ENCODE measurements around the gene TEX2.
"Not testable (repeated sequence)": the region's sequence is repeated elsewhere in the genome, so short reads cannot be mapped to it uniquely, and the experiment has no call there.

The TEX2 gene

DNA sequence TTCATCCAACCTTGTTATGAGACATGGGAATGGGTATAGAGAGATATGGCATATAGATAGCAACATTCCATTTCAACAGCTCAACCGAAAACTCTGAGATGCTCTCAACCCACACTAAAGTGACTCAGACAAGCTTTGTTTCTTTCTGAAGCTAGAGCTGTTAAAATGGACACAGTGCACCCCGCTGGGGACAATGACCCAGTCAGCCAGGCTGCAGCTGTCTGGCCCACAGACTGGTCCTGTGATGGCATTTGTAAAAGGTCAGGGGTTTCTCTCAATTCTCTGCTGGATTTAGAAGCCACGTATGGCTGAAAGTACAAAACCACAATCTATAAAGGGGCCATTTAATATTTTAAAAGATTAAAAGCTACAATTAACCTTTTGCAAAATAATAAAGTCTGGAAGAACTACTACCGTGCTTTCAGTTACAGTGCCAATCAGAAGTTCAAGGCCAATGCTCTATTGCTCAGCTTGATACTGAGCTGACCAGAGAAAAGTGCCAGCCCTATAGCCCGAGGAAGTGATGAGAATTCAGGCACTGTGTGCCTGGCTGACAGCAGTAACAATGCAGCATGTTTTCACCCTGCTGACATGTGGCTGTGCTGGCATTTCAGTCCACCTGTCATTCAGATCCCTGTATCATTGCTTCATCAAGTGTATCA lies 60.2 kb downstream of the TEX2 start:
- Mint-ChIP-seq H3K27me3 (no peaks in the 10 kb centered on the region), H3K9me3 (no peaks in the 10 kb centered on the region), H3K4me3 (no peak overlapping the region), H3K27ac (no peak overlapping the region), H3K4me1 (peaks cover 5% of the 10 kb centered on the region), H3K36me3 (no peaks in the 10 kb centered on the region)
- DNase-seq (ENCODE audit: low spot score in 2 of 2): no peak
- no peak for ATAC-seq (ENCODE audit: low read depth)

DNA sequence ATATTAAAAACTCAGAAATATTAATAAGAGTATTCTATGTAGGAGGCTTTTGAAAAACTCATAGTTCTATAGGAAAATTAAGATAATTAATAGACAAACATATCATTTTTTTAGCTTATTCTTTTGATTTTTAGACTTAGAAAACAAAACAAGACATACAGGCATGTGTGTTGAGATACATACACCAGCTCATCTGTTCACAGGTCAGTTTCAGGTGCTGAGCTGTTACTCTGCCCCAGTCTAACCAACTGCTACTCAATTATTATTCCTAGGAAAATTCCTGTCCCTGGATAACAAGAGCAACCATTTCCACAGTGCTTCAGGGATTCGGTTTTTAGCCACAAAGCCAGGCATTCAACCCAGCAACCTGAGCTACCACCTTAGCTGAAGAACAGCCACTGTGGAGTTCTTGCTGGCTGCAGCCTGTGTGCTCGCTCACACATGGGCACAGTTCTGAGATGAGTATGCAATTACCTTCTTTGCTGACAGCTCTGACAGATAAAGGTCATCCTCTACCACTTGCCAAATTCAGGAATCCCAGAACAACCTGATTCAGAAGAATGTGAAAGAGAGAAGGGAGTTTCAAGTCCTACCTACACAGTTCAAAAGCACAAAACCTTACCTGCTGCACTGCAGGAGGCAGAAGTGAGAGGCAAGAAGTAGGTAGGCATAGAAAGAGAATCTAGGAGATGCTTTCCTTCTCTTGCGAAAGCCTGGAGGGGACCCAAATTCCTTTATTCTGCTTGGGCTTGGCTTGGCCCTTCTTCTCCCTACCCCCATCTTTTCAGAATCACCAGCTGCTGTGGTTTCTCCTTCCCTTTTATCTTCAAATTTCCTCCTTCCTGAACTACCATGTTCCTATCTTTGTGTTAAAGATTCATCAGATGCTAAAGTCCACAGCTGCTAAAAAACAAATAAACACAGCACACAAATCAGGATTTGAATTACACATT lies 62.7 kb downstream of the TEX2 start:
- H3K4me1 Mint-ChIP-seq: peaks cover 5% of the 10 kb centered on the region
- no peak for DNase-seq (ENCODE audit: low spot score in 2 of 2)
- no peaks in the 10 kb centered on the region for H3K27me3 Mint-ChIP-seq
- no peak overlapping the region for H3K27ac Mint-ChIP-seq
- peaks cover 4% of the 10 kb centered on the region for H3K36me3 Mint-ChIP-seq
- no peak overlapping the region for H3K4me3 Mint-ChIP-seq
- ATAC-seq (ENCODE audit: low read depth): no peak
- peaks cover 1% of the 10 kb centered on the region for H3K9me3 Mint-ChIP-seq

DNA sequence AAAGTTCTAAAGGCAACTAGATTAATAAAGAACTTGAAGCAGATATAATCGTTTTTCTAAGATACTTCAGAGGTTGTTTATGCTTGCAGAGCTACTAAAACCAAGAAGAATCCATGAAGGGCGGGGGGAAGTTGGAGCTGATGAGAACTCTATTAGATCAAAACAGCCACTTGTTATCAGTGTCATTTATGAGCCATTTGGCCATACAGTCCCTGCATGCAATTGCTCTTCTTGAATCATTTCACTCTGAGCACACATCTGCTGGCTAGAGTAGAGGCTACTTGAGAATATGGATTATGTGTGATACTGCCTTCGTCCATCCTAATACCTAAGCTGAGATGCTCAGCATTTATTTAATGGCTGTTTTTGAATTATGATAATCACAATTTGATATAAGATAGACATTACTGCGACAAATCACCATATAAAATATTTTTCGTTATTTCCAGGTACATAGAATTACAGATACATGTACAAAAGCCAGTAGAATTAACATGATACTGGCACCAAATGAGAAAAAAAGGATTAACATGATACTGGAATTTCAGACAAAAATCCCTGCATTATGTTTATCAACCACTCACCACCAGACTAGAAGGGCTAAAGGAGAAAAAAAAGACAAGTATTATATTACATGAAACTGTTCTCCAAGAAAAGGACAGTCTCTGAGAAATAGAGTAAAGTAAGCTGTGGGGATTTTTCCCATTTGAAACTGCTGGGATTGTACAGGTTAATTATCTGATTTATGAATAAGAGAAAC lies 64.5 kb downstream of the TEX2 start:
- peaks cover 5% of the 10 kb centered on the region for H3K4me1 Mint-ChIP-seq
- DNase-seq (ENCODE audit: low spot score in 2 of 2) (no peak), ATAC-seq (ENCODE audit: low read depth) (no peak)
- H3K9me3 Mint-ChIP-seq: peaks cover 1% of the 10 kb centered on the region
- H3K36me3 Mint-ChIP-seq: peaks cover 6% of the 10 kb centered on the region
- no peak overlapping the region for H3K27ac Mint-ChIP-seq
- no peaks in the 10 kb centered on the region for H3K27me3 Mint-ChIP-seq
- no peak overlapping the region for H3K4me3 Mint-ChIP-seq

DNA sequence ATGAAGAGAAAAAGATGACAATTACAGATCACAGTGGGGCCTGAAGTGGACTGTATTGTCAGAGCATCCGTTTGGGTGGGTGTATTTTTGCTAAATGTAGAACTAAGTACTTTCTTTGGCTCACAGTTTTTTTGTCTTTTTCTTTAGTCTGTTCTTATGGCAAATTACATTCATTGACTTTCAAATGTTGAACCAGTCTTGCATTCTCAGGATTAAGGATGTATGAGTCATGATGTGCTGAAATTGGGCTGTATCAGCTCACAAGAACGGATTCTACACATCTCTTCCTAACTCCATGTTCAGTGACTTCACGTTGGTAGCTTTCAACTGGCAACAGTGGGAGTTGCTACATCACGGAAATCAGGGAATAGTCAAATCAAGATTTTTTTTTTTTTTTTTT lies 66.5 kb downstream of the TEX2 start:
- DNase-seq (ENCODE audit: low spot score in 2 of 2) (no peak), ATAC-seq (ENCODE audit: low read depth) (no peak)
- Mint-ChIP-seq H3K36me3 (peaks cover 8% of the 10 kb centered on the region), H3K9me3 (peaks cover 1% of the 10 kb centered on the region), H3K27ac (no peak overlapping the region), H3K4me1 (peaks cover 5% of the 10 kb centered on the region), H3K27me3 (no peaks in the 10 kb centered on the region), H3K4me3 (no peak overlapping the region)

DNA sequence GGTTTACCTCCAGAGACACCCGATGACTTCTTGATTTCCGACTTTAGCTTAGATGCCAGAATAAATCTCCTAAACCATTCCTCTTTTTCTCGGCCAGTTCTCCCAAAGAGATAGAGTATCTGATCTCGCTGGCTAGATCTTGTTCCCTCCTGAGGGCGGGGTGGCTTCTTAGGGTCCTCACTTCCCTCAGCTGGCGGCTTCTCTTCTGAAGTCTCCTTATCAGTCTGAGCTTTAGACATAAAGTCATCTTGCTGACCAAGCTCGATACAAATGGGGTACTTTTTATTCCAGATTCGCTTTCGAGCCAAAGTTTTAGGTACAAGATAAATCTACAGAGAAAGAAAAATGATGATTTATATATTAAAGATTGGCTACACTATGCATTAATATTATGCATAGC lies 69.5 kb downstream of the TEX2 start:
- no peak overlapping the region for H3K27ac Mint-ChIP-seq

DNA sequence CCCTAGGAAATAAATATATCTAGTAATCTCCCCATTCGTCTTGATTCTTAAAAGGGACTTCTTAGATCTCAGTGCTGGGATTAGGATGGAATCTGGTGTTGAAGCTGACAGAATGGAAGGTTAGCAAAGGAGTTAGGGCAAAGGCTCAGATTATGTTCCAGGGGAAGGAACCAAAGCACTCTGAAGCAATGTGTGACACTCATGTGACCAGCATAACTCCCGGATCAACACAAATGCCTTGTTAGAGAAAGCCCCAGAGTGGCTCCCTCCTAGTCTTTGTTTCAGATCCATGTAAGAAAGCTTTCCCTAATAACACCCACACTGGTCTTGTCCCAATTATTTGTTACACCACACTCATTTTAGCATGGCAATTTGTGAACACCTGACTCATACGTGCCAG lies 70.5 kb downstream of the TEX2 start:
- peaks cover 9% of the 10 kb centered on the region for H3K36me3 Mint-ChIP-seq
- H3K4me1 Mint-ChIP-seq: no peaks in the 10 kb centered on the region
- H3K9me3 Mint-ChIP-seq: peaks cover 1% of the 10 kb centered on the region
- H3K4me3 Mint-ChIP-seq: no peak overlapping the region
- DNase-seq (ENCODE audit: low spot score in 2 of 2): no peak
- no peak for ATAC-seq (ENCODE audit: low read depth)
- H3K27me3 Mint-ChIP-seq: no peaks in the 10 kb centered on the region
- H3K27ac Mint-ChIP-seq: no peak overlapping the region

More for the DNA sequence above, 69.5 kb downstream of the TEX2 start:
- no peaks in the 10 kb centered on the region for H3K4me1 Mint-ChIP-seq
- ATAC-seq (ENCODE audit: low read depth) (no peak), DNase-seq (ENCODE audit: low spot score in 2 of 2) (no peak)
- H3K27me3 Mint-ChIP-seq: no peaks in the 10 kb centered on the region
- peaks cover 8% of the 10 kb centered on the region for H3K36me3 Mint-ChIP-seq
- H3K9me3 Mint-ChIP-seq: peaks cover 1% of the 10 kb centered on the region
- H3K4me3 Mint-ChIP-seq: no peak overlapping the region

DNA sequence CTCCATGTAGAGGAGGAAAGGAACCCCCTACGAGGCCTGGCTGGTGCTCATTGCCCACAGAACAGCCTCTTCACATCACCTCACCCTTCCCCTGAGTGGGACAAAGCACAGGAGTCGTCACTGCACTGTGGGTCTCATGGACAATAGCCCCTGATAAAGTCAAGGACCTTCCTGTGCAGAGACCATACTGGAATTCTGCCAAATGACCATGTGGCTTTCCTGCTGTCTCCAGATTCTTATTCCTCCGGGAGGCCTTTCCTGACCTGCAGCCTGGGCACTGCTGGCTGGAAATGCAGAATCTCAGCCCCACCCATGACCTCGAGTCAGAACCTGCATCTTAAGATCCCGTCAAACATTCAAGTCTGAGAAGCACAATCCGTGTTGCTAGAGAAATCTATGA lies 72.6 kb downstream of the TEX2 start:
- H3K27me3 Mint-ChIP-seq: no peaks in the 10 kb centered on the region
- no peak for ATAC-seq (ENCODE audit: low read depth)
- no peaks in the 10 kb centered on the region for H3K9me3 Mint-ChIP-seq
- H3K4me1 Mint-ChIP-seq: no peaks in the 10 kb centered on the region
- no peak for DNase-seq (ENCODE audit: low spot score in 2 of 2)
- no peak overlapping the region for H3K4me3 Mint-ChIP-seq
- H3K36me3 Mint-ChIP-seq: peaks cover 11% of the 10 kb centered on the region
- H3K27ac Mint-ChIP-seq: no peak overlapping the region

DNA sequence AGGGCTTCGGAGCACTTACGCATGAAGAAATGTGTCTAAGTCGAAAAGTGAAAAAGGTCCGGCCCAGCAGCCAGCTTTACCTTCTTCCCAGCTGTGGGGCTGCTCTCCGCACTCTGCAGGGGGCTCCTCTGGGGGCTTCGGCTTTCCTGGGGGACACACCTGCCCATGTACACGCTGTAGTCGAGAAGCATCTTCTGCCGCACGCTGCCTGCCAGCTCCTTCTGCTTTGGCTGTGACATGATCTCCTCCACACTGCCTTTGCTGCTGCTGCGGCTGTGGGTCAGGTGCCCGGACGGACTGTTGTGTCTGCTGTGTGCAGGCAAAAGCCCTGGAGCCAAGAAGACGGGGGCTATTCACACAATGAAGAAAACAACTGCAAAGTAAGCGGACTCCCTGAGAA lies 75.0 kb downstream of the TEX2 start:
- no peaks in the 10 kb centered on the region for H3K4me1 Mint-ChIP-seq
- no peak overlapping the region for H3K27ac Mint-ChIP-seq
- peaks cover 7% of the 10 kb centered on the region for H3K36me3 Mint-ChIP-seq
- no peaks in the 10 kb centered on the region for H3K9me3 Mint-ChIP-seq
- no peaks in the 10 kb centered on the region for H3K27me3 Mint-ChIP-seq
- no peak overlapping the region for H3K4me3 Mint-ChIP-seq
- ATAC-seq (ENCODE audit: low read depth) (no peak), DNase-seq (ENCODE audit: low spot score in 2 of 2) (no peak)

DNA sequence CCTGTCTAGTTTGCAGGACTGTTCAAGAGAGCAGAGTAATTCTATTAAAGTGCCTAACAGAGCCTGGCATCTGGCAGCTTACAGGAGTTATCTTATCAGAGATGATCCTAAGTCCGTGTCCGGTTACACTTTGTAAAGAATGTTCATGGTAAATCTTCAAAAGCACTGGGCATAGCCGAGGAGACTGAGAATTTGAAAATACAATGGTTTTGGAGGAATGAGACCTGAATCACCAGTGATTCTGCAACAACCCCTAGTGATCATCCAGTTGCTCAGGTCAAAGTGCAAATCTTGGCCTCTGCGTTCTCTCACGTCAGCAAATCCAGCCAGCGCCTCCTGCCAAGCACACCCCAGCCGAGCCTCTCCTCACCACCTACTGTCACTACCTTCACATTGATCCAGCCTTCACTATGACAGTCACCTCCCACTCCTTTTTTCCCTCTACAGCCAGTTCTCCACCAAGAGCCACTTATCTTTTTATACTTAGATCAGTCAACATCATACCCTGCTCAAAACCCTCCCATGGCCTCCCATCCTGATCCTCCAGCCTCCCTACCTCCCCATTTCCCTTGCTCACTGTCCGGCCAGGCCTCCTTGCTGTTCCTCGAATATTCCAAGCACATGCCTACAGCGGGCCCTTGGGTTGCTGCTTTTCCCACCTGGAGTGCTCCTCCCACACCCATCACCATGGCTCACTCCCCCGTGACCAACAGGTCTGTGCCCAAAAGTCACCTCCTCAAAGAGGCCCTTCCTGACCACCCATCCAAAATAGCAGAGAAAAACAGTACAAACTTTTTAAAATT lies 75.8 kb downstream of the TEX2 start:
- no peak overlapping the region for H3K27ac Mint-ChIP-seq
- ATAC-seq (ENCODE audit: low read depth): no peak
- no peak for DNase-seq (ENCODE audit: low spot score in 2 of 2)
- H3K4me1 Mint-ChIP-seq: no peaks in the 10 kb centered on the region
- no peaks in the 10 kb centered on the region for H3K27me3 Mint-ChIP-seq
- H3K9me3 Mint-ChIP-seq: no peaks in the 10 kb centered on the region
- H3K36me3 Mint-ChIP-seq: peaks cover 7% of the 10 kb centered on the region
- H3K4me3 Mint-ChIP-seq: no peak overlapping the region

DNA sequence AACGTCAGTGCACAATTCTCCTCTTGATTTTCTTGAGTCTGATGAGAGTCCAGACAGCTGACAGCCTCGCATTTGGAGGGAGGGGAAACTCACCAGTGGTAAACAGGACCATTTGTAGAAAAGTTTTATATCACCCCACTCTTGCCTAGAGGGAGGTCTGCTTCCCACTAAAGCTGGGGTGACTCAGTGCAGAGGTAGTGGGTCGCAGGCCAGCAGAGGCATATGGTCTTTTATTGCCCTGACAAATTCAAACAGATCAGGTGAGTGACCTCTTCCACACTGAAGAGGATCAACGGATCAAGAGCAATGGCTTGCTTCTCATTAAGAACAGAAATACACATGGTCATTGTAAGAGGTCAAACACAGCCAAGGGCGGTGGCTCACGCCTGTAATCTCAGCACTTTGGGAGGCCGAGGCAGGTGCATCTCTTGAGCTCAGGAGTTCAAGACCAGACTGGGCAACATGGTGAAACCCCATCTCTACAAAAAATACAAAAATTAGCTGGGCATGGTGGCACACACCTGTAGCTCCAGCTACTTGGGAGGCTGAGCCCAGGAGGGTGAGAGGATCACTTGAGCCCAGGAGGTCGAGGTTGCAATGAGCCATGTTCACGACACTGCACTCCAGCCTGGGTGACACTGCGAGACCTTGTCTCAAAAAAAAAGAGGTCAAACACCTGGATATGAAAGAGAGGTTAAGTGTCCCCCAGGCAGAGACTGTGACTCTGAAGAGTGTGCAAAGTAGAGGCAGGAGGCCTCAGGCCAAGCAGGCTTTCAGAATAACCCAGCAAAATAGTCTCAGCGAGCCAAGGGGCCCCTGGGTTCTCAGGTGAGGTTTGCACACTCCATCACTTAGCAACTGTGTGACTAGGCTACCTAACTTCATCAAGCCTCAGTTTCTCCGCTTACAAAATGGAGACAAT lies 76.6 kb downstream of the TEX2 start:
- no peaks in the 10 kb centered on the region for H3K27me3 Mint-ChIP-seq
- no peaks in the 10 kb centered on the region for H3K9me3 Mint-ChIP-seq
- ATAC-seq (ENCODE audit: low read depth) (no peak), DNase-seq (ENCODE audit: low spot score in 2 of 2) (no peak)
- peaks cover 7% of the 10 kb centered on the region for H3K36me3 Mint-ChIP-seq
- no peaks in the 10 kb centered on the region for H3K4me1 Mint-ChIP-seq
- H3K27ac Mint-ChIP-seq: no peak overlapping the region
- no peak overlapping the region for H3K4me3 Mint-ChIP-seq

DNA sequence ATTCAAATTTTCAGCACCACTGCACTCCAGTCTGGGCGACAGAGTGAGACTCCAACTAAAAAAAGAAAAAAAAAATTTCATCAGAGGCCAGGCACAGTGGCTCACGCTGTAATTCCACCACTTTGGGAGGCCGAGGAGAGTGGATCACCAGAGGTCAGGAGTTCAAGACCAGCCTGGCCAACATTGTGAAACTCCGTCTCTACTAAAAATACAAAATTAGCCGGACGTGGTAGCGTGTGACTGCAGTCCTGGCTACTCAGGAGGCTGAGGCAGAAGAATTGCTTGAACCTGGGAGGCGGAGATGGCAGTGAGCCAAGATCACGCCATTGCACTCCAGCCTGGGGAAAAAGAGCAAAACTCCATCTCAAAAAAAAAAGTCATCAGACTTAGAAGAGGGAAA lies 77.5 kb downstream of the TEX2 start:
- H3K27me3 Mint-ChIP-seq; ATAC-seq (ENCODE audit: low read depth); DNase-seq (ENCODE audit: low spot score in 2 of 2); H3K27ac Mint-ChIP-seq; H3K4me3 Mint-ChIP-seq; H3K36me3 Mint-ChIP-seq; H3K9me3 Mint-ChIP-seq; H3K4me1 Mint-ChIP-seq: not testable (repeated sequence)

DNA sequence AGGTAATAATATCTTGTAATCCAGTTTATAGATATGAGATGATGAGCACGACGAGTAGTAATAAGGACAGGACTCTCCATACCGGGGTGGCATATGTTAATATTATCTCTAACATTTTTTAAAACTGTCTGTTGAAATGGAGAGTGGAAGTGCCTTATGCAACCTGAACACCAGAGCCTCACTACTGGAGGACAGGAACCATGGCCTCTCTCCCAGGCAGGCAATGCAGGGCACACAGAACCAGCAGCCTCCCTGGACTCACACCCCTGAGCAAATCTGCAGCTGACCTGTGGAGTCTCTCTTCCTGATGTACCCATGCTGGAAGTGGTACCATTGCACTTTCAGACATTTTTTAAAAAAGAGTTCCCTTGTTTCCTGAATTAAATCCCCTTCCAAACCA lies 78.0 kb downstream of the TEX2 start:
- ATAC-seq (ENCODE audit: low read depth) (no peak), DNase-seq (ENCODE audit: low spot score in 2 of 2) (no peak)
- no peak overlapping the region for H3K4me3 Mint-ChIP-seq
- no peak overlapping the region for H3K27ac Mint-ChIP-seq
- H3K9me3 Mint-ChIP-seq: no peaks in the 10 kb centered on the region
- H3K27me3 Mint-ChIP-seq: no peaks in the 10 kb centered on the region
- H3K4me1 Mint-ChIP-seq: no peaks in the 10 kb centered on the region
- peaks cover 7% of the 10 kb centered on the region for H3K36me3 Mint-ChIP-seq

DNA sequence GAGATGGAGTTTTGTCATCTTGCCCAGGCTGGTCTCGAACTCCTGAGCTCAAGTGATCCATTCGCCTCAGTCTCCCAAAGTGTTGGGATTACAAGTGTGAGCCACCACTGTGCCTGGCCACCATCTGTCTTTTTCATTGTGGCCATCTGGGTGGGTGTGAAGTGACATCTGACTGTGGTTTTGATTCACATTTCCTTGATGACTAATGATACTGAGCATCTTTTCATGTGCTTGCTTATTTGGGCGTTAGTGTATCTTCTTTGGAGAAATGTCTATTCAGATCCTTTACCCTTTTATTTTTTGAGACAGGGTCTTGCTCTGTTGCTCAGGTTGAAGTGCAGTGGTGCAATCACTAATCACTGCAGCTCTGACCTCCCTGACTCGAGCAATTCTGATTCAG lies 79.2 kb downstream of the TEX2 start:
- DNase-seq (ENCODE audit: low spot score in 2 of 2): no peak
- peaks cover 7% of the 10 kb centered on the region for H3K36me3 Mint-ChIP-seq
- no peaks in the 10 kb centered on the region for H3K4me1 Mint-ChIP-seq
- H3K27ac Mint-ChIP-seq: no peak overlapping the region
- no peak overlapping the region for H3K4me3 Mint-ChIP-seq
- no peaks in the 10 kb centered on the region for H3K27me3 Mint-ChIP-seq
- no peak for ATAC-seq (ENCODE audit: low read depth)
- peaks cover 2% of the 10 kb centered on the region for H3K9me3 Mint-ChIP-seq

All from memory B cell (primary cell).